Measurements from ENCODE around the gene PIGN. TPM values are rescaled to one million over a fixed set of nuclear protein-coding genes. Genes with fewer than 3 reads are reported as not detected.

Gene PIGN
- total RNA-seq (2014; rRNA removed; shearing (Covaris generic)), result 36.8 and 39.5 TPM in 2 replicates

DNA sequence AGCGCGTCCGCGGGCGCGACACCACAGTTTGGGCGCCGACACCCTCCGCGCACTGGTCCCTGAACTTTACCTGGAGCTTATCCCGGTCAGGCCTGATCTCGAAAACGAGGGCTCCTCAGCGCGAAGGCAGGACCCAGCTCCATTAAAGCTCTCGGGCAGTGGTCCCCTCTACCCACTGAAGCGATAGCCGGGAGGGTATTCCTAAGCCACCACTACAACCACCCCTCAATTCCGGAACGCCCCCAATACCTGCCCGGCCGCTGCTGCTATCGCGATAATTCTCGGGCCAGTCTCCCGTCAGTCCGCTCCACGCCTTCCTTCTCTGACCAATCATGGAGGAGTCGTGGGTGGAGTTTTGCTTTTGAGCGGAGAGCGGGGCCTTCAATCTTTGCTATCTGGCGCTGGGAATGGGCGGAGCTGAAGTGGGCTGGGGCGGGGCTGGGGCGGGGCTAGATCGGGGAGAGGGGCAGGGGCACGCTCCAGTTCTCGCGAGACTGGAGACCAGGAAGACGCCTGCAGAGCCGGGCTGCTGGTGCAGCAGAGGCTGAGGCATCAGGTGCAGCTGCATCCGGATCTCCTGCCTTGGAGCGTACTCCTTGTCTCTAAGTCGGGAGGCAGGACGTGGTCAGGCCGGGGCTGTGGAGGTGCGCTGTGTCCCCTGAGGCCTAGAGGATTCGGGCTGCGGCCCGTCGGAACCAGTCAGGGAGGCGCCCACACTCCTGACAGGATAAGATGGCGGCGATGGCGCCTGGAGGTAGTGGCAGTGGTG, at the start of gene PIGN, which contains the start of gene RELCH:
Gene PIGN, minus strand, starts transcription at position 283 of the 769 bp plus-strand sequence. CDS start 25,703 bp downstream, outside the sequence.
Gene RELCH, plus strand, starts transcription at position 482 of the 769 bp plus-strand sequence. Its CDS starts 251 bp downstream, at position 733.
- DNase-seq (ENCODE audit: low read depth), result peak; percentile 99

- DNase-seq (ENCODE audit: low read depth), result no peak
Observed at GRCh38 chr18:62236252-62236651, 49.4 kb upstream of the PIGN start.

GRCh38 chr18:62226047-62226446, 39.2 kb upstream of the PIGN start:
- DNase-seq (ENCODE audit: low read depth), result no peak

DNA sequence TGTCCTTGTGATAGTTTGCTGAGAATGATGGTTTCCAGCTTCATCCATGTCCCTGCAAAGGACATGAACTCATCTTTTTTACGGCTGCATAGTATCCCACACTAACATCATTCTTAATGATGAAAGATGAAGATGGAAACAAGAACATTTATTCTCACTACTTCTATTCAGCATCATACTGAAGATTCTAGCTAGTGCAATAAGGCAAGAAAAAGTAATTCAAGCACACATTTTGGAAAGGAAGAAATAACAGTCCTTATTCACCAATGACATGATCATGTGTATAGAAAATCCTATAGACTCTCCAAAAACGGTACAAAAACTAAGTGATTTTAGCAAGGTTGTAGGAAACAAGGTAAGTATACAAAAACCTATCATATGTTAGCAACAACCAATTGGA, 37.4 kb upstream of the PIGN start:
- no peak for DNase-seq (ENCODE audit: low read depth)

GRCh38 chr18:62214790-62215189, 27.9 kb upstream of the PIGN start:
- DNase-seq (ENCODE audit: low read depth), result no peak

DNA sequence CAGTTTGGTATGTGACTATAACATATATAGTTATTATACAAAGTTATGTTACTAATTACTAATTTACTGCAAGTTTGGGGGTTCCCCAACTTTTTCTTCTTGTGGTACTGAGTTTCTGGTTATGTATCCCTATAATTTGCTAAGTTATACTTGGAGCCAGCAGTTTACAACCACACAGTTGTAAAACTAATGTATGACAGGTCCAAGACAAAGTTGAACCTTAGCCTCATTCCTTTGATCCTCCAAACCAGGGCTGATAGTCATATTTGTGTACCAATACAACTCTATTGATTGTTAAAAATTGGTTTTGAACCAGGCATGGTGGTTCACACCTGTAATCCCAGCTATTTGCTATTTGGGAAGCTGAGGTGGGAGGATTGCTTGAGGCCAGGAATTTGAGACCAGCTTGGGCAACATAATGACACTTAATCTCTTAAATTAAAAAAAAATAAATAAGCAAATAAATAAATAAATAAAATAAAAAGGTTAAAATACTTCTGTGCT, 24.5 kb upstream of the PIGN start:
- no peak for DNase-seq (ENCODE audit: low read depth)

DNA sequence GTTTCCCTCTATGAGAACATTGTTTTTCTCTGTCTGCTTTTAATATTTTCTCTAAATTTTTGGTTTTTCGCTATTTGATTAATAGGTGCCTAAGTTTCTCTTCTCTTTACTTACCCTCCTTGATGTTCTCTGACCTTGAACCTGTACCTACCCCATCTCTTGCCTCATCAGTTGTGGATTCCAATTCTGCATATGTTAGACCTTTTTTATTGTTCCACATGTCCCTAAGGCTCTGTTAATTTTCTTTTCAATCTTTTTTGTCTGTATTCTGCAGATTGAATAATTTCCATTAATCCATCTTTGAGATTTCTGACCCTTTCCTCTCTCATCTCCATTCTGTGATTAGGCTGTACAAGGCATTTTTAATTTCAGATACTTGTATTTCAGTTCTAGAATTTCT, 23.3 kb upstream of the PIGN start:
- no peak for DNase-seq (ENCODE audit: low read depth)

GRCh38 chr18:62209046-62209445, 22.2 kb upstream of the PIGN start:
- no peak for DNase-seq (ENCODE audit: low read depth)

GRCh38 chr18:62206593-62206992, 19.7 kb upstream of the PIGN start:
- DNase-seq (ENCODE audit: low read depth), result no peak

DNA sequence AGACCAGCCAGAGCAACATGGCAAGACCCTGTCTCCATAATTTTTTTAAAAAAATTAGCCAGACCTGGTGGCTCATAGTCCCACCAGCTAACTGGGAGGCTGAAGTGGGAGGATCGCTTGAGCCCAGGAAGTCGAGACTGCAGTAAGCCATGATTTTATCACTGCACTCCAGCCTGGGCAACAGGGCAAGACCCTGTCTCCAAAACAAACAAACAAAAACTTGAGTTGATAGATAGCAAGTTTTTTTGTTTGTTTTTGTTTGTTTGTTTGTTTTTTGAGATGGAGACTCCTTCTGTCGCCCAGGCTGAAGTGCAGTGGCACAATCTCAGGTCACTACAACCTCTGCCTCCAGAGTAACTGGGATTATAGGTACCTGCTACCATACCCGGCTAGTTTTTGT, 19.0 kb upstream of the PIGN start:
- no peak for DNase-seq (ENCODE audit: low read depth)

- DNase-seq (ENCODE audit: low read depth), result no peak
Observed at GRCh38 chr18:62201870-62202269, 15.0 kb upstream of the PIGN start.

DNA sequence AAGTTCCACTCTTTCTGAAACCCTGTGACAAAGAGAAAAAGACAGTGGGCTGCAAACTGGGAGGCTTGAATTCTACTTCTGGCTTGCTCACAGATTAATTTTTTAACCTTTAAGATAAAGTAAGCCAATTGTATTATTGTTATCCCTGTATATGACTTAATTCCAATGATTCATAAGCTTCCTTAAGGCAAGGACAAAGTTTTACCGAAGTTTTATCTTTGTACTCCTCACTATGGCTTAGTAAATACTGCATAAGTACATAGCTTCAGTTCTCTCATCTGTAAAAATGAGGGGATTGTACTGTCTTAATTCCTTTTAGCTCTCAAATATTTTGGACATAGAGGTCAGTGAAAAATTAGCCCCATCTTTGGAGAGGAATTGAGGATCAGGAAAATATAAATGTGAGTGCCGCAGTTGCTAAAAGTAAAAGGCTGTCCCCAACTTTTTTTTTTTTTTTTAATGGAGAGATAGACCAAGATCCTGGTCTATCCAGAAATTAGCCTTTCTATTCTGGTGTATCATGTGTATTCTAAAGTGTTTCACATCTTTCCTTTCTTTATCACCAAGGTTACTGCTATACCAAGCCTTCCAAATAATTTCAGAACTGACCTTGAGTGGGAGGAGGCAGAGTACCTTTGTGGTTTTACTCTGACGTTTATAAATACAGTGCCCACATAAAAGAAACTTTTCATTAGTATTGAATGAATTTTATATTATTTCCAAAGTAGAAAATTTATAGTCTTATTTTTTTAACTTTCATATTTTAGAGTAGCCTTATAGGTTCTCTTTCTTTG, 13.5 kb upstream of the PIGN start:
- peak; percentile 37 for DNase-seq (ENCODE audit: low read depth)

GRCh38 chr18:62199629-62200028, 12.8 kb upstream of the PIGN start:
- DNase-seq (ENCODE audit: low read depth), result no peak

DNA sequence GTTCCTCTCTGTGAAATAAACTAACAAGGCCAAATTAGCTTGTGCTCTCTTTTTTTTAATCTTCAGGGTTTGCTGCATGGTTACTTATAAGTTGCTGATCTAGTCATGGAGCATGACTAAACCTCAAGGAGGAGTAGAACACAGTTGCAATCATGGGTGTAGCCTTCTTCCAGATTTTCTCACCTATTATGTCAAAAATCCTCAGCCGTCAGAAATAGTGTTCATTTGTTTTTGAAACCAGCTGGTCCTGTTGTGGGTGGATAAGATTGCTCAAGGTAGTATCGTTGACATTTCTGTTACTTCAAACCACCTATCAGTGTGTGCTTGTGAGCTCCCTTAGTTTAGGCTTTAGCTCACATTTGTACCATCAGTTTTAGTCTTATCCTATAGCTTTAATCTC, 11.4 kb upstream of the PIGN start:
- no peak for DNase-seq (ENCODE audit: low read depth)

GRCh38 chr18:62196980-62197379, 10.1 kb upstream of the PIGN start:
- no peak for DNase-seq (ENCODE audit: low read depth)

DNA sequence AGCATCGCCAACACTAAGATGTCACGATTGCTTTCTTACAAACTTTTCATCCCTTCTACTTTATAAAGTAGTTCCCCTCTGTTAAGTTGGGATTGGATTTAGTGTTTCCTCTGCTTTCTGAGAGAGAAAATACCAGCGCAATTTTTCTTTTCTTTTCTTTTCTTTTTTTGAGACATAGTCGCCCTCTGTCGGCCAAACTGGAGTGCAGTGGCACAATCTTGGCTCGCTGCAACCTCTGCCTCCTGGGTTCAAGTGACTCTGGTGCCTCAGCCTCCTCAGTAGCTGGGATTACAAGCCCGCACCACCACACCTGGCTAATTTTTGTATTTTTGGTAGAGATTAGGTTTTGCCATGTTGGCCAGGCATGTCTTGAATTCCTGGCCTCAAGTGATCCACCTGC, 9.2 kb upstream of the PIGN start:
- no peak for DNase-seq (ENCODE audit: low read depth)

DNA sequence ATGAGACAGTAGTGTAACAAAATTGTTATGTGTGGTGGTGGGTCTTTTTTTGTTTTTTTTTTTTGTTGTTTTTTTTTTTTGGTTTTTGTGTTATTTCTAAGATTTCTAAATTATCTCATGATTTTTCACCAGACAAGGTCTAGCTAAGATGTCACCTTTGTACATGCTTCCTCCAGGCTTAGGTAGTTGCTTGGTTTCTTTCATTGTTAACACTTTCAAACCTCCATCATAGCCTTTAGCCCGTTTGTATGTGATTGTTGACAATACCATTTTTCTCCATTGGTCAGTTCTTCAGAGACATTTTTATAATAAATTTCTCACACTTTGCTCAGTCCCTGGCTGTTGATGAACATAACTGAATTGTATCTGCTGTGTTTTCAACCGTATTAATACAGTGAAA, 2.4 kb upstream of the PIGN start:
- DNase-seq (ENCODE audit: low read depth), result no peak

- DNase-seq (ENCODE audit: low read depth), result peak; percentile 53
Observed at GRCh38 chr18:62187543-62188510, 971 bp upstream of the PIGN start.

- DNase-seq (ENCODE audit: low read depth), result no peak
Observed at GRCh38 chr18:62186499-62186773, 420 bp downstream of the PIGN start.

- DNase-seq (ENCODE audit: low read depth), result peak; percentile 65
Observed at GRCh38 chr18:62183578-62184195, 3.2 kb downstream of the PIGN start.

DNA sequence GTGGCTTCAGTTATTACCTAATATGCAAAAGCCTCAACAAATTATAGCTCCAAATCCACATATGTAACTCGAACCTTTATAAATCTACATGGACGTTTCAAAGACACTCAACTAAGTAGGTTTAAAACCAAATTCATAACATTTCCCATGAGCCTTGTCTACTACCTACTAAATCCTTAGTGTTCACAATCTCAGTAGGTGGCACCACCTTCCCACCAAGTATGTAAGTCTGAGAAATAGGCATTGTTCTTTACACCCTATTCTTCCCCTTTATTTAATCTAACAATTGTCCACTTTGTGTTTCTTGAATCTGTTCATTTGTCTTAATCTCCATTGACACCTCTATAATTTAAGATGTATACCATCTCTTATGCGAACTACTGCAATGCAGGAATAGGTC, 4.6 kb downstream of the PIGN start:
- no peak for DNase-seq (ENCODE audit: low read depth)

Data from M059J (cell line).